Measurements from ENCODE around the gene CDHR5. TPM values are rescaled to one million over a fixed set of nuclear protein-coding genes. Genes with fewer than 3 reads are reported as not detected.

Gene CDHR5, protein sequence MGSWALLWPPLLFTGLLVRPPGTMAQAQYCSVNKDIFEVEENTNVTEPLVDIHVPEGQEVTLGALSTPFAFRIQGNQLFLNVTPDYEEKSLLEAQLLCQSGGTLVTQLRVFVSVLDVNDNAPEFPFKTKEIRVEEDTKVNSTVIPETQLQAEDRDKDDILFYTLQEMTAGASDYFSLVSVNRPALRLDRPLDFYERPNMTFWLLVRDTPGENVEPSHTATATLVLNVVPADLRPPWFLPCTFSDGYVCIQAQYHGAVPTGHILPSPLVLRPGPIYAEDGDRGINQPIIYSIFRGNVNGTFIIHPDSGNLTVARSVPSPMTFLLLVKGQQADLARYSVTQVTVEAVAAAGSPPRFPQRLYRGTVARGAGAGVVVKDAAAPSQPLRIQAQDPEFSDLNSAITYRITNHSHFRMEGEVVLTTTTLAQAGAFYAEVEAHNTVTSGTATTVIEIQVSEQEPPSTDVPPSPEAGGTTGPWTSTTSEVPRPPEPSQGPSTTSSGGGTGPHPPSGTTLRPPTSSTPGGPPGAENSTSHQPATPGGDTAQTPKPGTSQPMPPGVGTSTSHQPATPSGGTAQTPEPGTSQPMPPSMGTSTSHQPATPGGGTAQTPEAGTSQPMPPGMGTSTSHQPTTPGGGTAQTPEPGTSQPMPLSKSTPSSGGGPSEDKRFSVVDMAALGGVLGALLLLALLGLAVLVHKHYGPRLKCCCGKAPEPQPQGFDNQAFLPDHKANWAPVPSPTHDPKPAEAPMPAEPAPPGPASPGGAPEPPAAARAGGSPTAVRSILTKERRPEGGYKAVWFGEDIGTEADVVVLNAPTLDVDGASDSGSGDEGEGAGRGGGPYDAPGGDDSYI
- not detected in 2 replicates for total RNA-seq

DNA sequence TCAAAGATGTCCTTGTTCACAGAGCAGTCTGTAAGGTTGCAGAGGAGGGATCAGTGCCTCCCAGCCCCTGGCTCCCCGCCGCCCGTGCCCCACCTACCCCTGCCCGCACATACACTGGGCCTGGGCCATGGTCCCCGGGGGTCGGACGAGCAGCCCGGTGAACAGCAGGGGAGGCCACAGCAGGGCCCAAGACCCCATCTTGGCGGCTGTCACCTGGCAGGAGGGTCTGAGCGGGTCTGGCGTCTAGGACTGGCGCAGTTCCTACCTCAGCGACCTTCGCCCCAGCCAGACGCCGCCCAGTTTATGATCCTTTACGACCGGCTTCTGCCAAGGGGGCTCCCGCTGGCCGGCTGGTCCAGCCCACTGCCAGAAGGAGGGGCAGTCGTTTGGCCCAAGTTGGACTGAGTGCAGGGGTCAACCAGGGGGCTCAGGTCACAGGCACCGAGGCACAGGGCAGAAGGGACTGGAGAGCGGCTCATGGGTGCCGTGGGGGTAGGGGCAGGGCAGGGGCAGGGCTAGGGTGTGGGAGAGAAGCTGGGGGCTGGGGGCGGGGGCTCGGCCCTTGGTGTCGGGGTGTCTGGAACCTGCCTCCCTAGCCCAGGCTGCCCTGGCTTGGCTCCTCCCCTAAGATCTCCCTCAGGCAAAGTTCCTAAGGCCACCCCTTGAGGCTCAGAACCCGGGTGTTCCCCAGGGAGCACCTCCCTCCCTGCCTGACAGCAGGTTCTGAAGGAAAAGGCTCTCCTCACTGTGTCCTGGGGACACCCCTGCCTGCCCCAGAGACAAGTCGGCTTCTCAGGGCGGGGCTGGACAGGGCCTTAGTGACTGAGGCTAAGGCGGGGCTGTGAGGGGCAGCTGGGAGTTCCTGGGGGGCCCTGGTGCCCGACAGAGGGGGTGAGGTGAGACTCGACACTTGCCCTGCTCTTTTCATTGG, at the start of gene CDHR5:
TSS of gene CDHR5 (minus strand) at position 251 of the 931 bp plus-strand sequence. CDS start at position 198, 53 bp downstream.

DNA sequence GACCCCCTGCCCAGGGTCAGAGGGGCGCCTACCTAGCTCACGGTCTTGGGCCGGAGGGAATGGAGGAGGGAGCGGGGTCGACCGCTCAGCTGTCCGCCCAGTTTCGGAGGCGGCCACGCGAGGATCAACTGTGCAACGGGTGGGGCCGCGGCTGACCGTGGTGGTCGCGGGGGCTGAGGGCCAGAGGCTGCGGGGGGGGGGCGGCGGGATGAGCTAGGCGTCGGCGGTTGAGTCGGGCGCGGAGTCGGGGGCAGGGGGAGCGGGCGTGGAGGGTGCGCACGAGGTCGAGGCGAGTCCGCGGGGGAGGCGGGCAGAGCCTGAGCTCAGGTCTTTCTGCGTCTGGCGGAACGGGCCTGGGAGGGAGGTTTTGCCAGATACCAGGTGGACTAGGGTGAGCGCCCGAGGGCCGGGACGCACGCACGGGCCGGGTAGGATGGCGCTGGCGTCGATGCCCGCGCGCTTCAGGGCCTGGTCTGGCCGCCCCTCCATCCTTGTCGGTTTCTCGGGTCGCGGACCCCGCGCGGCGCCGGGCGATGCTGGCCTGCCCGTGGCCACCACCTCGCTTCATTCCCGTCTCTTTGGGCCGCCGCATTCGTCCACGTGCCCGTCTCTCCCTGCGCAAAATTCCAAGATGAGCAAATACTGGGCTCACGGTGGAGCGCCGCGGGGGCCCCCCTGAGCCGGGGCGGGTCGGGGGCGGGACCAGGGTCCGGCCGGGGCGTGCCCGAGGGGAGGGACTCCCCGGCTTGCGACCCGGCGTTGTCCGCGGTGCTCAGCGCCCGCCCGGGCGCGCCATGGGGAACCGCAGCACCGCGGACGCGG, 12.0 kb upstream of the CDHR5 start, which contains the start of gene DRD4:
TSS of gene DRD4 (plus strand) at position 759 of the 822 bp plus-strand sequence. CDS start at position 795, 36 bp downstream.

DNA sequence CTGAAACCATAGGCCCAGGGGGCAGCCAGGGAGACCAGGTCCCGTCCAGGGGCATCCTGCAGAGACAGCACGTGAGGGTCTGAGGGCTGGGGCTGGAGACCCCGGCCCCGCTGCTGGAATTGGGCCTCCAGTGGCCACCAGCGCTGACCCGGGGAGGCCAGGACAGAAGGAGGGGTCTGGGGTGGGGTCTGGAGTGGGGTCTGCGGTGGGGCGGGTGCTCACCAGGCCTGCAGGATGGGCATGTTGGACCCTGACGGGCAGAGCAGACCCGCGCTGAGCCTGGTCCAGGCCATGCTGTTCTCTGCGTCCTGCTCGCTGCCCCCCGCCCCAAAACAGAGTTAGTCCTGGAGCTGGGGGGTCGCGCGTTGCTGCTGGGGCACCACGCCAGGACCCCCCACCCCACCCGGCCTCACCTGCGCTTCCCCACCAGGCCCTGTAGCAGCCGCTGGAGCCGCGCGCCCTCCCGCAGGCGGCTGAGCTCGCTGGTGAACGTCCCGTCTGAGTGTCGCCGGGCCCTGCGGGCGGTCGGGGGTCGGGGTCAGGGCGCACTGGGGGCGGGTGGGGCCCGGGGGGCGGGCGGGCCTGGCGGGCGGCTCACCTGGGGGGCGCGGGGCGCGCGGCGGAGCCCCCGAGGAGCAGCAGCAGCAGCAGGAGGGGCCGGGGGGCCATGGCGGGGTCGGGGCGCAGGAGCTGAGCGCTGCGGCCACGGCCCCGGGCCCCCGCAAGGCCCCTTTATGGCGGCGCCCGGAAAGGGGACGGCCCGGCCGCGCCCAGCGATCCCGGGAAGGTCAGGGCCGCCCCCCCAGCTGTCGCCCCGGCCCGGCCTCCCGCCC, 1.9 kb upstream of the CDHR5 start, which contains the start of gene SCT:
TSS of gene SCT (minus strand) at position 707 of the 833 bp plus-strand sequence. CDS start at position 669, 38 bp downstream.

DNA sequence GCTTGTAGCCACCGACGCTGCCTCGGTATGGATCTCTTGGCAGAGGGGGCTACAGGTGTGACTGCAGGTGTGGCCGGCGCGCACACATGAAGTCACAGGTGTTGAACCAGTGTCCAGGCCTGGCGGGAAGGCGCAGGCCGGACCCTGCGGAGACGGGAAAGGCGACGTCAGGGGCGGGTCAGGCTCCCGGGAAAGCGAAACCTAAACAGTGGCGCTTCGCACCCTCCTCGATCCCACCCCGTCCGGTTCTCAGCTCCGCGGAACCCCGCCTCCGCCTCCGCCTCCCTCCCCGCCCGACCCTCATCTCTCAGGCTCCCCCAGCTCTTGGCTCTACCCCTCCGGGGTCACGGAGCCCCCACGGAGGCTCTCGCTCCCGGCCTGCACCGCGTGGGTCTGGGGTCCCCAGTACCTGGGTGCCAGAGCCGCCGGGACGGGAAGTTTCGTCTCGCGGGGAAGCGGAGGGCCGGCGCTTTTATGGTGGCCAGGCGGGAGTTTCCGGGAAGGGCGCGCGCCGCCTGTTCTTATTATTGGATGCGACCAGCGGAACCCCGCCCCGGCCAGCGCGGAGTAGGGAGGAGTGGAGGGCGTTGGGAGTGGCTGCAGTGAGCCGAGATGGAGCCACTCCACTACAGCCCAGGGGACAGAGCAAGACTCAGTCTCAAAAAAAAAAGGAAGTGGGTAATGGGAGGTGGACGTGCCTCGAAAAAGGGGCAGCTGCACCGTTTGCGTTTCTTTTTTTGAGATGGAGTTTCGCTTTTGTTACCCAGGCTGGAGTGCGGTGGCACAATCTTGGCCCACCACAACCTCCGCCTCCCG, 9.0 kb downstream of the CDHR5 start, which contains the start of gene IRF7:
TSS of gene IRF7 (minus strand) at position 447 of the 816 bp plus-strand sequence. CDS start 586 bp downstream, outside the sequence.

DNA sequence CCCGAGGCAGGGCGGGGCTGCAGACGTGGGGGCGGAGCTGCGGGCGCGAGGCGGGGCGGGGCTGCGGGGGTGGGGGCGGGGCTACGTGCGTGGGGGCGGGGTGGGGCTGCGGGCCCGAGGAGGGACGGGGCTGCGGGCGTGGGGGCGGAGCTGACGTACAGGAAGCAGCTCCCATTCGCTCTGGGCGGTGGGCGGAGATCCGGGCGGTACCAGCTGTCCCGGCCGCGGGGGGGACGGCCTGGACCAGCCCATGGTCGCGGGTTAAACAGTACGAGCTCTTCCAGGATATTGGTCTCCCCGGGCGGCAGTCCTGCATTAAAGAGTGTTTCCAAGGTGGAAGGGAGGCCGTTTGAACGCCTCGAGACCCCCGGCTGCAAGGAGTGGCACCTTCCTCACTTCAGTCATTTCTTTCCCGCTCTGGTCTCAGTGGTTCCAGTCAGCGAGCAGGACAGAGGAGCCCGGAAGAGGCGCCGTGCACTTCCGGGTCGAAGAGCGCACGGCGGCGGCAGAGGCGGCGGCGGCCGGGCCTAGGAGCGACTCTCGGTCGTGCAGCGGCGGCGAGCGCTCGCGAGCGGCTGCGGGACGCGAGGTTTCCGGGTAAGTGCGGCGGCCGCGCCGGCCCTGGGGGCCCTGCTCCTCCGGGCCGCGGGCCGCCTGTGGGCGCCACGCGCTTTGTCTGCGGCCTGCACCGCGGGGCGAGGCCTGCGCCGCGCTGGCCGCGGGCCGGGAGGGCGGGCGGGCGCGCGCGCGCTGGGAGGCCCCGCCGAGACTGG, 48.6 kb downstream of the CDHR5 start, which contains the start of gene PHRF1:
TSS of gene PHRF1 (plus strand) at position 475 of the 773 bp plus-strand sequence. CDS start 5,043 bp downstream, outside the sequence.

Other genes with a start within 250 kb of the CDHR5 start
- 1.3 and 1.6 TPM in 2 replicates for gene PKP3, start 230.7 kb downstream of the CDHR5 start, total RNA-seq
- gene SIGIRR, start 210.0 kb downstream of the CDHR5 start, total RNA-seq: 13.1 and 13.8 TPM in 2 replicates
- not detected in 2 replicates for gene ANO9, start 182.9 kb downstream of the CDHR5 start, total RNA-seq
- 30.9 and 42.6 TPM in 2 replicates for gene PTDSS2, start 174.7 kb downstream of the CDHR5 start, total RNA-seq
- gene RNH1, start 117.7 kb downstream of the CDHR5 start, total RNA-seq: 296 and 361 TPM in 2 replicates
- gene HRAS, start 89.4 kb downstream of the CDHR5 start, total RNA-seq: 66.3 and 70.2 TPM in 2 replicates
- 0.55 and 0.85 TPM in 2 replicates for gene LRRC56, start 87.4 kb downstream of the CDHR5 start, total RNA-seq
- 0.28 TPM in 2 replicates for gene LMNTD2, start 64.2 kb downstream of the CDHR5 start, total RNA-seq
- gene RASSF7, start 64.0 kb downstream of the CDHR5 start, total RNA-seq: 2.5 and 2.7 TPM in 2 replicates
- gene PHRF1, start 48.5 kb downstream of the CDHR5 start, total RNA-seq: 17.6 and 24.8 TPM in 2 replicates
- gene IRF7, start 9.0 kb downstream of the CDHR5 start, total RNA-seq: 5.7 and 6.0 TPM in 2 replicates
- not detected in 2 replicates for gene SCT, start 2.2 kb upstream of the CDHR5 start, total RNA-seq
- gene DRD4, start 12.3 kb upstream of the CDHR5 start, total RNA-seq: 0.18 TPM in 1 of 2 replicates, not detected in the other
- 21.2 and 31.3 TPM in 2 replicates for gene DEAF1, start 70.3 kb upstream of the CDHR5 start, total RNA-seq
- 11.9 and 12.1 TPM in 2 replicates for gene TMEM80, start 70.9 kb upstream of the CDHR5 start, total RNA-seq
- 33.9 and 35.4 TPM in 2 replicates for gene EPS8L2, start 81.3 kb upstream of the CDHR5 start, total RNA-seq
- 228 and 306 TPM in 2 replicates for gene TALDO1, start 122.5 kb upstream of the CDHR5 start, total RNA-seq
- gene GATD1, start 152.5 kb upstream of the CDHR5 start, total RNA-seq: 16.4 and 17.9 TPM in 2 replicates
- gene CEND1, start 165.1 kb upstream of the CDHR5 start, total RNA-seq: 0.28 and 0.85 TPM in 2 replicates
- gene SLC25A22, start 173.3 kb upstream of the CDHR5 start, total RNA-seq: 6.5 and 12.3 TPM in 2 replicates
- gene PIDD1, start 180.3 kb upstream of the CDHR5 start, total RNA-seq: 4.4 and 9.2 TPM in 2 replicates
- 394 and 414 TPM in 2 replicates for gene RPLP2, start 185.0 kb upstream of the CDHR5 start, total RNA-seq
- 17.2 and 21.4 TPM in 2 replicates for gene PNPLA2, start 194.0 kb upstream of the CDHR5 start, total RNA-seq
- gene CRACR2B, start 203.0 kb upstream of the CDHR5 start, total RNA-seq: 0.14 and 0.65 TPM in 2 replicates
- 455 and 613 TPM in 2 replicates for gene CD151, start 208.0 kb upstream of the CDHR5 start, total RNA-seq
- gene POLR2L, start 217.6 kb upstream of the CDHR5 start, total RNA-seq: 239 and 265 TPM in 2 replicates
- gene TSPAN4, start 217.9 kb upstream of the CDHR5 start, total RNA-seq: 134 and 155 TPM in 2 replicates

All from smooth muscle cell of bladder (primary cell).